Upper lobe of left lung (tissue), 4 donors: ENCODE results near the gene FAM110D.

Experiments
- EP300 ChIP-seq, 4 donors: sonication (generic); formaldehyde crosslinking; IDR thresholded peaks; one replicate each; pipeline ENCODE4 v1.5.1; 2017; ENCODE audit warnings: antibody characterized with exemption in 4 of 4, control low read depth in 2 of 4
- POLR2A ChIP-seq, 4 donors: fragments of 450-650 bp; IDR thresholded peaks; one replicate each; pipeline ENCODE4 v1.5.1; 2016 to 2017; ENCODE audit warnings: antibody characterized with exemption in 4 of 4, mild to moderate bottlenecking in 2 of 4
- TF ChIP-seq, protein P1 (sequence below), 6 experiments: fragments of 450-650 bp in 4 of 6; fragments of 200-600 bp in 2 of 6; sonication (generic) in 2 of 6; IDR thresholded peaks; one replicate each; pipeline ENCODE4 v1.5.1; 2016 to 2019; ENCODE audit warnings: antibody characterized with exemption in 6 of 6

DNA sequence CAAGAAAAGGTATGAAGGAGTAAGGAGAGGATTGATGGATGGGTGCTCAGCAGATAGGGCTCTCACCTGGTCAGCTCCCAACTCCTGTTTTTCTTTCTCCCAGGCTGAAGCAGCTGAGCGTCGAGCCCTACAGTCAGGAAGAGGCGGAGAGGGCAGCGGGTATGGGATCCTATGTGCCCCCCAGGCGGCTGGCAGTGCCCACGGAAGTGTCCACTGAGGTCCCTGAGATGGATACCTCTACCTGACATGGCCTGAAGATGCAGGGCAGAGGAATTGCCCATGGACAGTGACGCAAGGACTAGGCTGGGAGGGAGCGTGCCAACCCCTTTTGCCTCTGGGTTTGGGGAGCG is 11.6 kb downstream of the FAM110D start:
- TF ChIP-seq, protein P1, sequence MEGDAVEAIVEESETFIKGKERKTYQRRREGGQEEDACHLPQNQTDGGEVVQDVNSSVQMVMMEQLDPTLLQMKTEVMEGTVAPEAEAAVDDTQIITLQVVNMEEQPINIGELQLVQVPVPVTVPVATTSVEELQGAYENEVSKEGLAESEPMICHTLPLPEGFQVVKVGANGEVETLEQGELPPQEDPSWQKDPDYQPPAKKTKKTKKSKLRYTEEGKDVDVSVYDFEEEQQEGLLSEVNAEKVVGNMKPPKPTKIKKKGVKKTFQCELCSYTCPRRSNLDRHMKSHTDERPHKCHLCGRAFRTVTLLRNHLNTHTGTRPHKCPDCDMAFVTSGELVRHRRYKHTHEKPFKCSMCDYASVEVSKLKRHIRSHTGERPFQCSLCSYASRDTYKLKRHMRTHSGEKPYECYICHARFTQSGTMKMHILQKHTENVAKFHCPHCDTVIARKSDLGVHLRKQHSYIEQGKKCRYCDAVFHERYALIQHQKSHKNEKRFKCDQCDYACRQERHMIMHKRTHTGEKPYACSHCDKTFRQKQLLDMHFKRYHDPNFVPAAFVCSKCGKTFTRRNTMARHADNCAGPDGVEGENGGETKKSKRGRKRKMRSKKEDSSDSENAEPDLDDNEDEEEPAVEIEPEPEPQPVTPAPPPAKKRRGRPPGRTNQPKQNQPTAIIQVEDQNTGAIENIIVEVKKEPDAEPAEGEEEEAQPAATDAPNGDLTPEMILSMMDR (IDR thresholded peaks at IDR 0.05): no peak
- TF ChIP-seq EP300 (IDR thresholded peaks at IDR 0.05) (no peak), POLR2A (IDR thresholded peaks at IDR 0.05) (no peak)
